Lower leg skin (tissue), 3 donors: ENCODE measurements around the gene CDKL4.

Experiments used
- POLR2A ChIP-seq, 2 donors: fragments of 450-650 bp; IDR thresholded peaks; one replicate each; pipeline ENCODE4 v1.6.1; 2016 to 2017; ENCODE audit warnings: antibody characterized with exemption in 2 of 2, mild to moderate bottlenecking in 1 of 2, moderate library complexity in 1 of 2
- TF ChIP-seq, protein P1 (sequence below), 3 donors: fragments of 450-650 bp; IDR thresholded peaks; one replicate each; pipeline ENCODE4 v1.5.1; 2016; ENCODE audit warnings: antibody characterized with exemption in 3 of 3, mild to moderate bottlenecking in 3 of 3, moderate library complexity in 2 of 3

- TF ChIP-seq, protein P1, sequence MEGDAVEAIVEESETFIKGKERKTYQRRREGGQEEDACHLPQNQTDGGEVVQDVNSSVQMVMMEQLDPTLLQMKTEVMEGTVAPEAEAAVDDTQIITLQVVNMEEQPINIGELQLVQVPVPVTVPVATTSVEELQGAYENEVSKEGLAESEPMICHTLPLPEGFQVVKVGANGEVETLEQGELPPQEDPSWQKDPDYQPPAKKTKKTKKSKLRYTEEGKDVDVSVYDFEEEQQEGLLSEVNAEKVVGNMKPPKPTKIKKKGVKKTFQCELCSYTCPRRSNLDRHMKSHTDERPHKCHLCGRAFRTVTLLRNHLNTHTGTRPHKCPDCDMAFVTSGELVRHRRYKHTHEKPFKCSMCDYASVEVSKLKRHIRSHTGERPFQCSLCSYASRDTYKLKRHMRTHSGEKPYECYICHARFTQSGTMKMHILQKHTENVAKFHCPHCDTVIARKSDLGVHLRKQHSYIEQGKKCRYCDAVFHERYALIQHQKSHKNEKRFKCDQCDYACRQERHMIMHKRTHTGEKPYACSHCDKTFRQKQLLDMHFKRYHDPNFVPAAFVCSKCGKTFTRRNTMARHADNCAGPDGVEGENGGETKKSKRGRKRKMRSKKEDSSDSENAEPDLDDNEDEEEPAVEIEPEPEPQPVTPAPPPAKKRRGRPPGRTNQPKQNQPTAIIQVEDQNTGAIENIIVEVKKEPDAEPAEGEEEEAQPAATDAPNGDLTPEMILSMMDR (IDR thresholded peaks at IDR 0.05) = no peak
- no peak for TF ChIP-seq POLR2A (IDR thresholded peaks at IDR 0.05)
Measured at GRCh38 chr2:39240758-39241157, 3.0 kb downstream of the CDKL4 start.
